GM20000 (cell line): ENCODE results near the gene TRAF3.

Source experiments
- DNase-seq: peaks from one replicate; pipeline ENCODE4 v3.0.0; 2012; ENCODE audit warnings: low spot score
- CTCF ChIP-seq: IDR thresholded peaks from 2 replicates; pipeline ENCODE4 v1.5.1; 2012; ENCODE audit warnings: mild to moderate bottlenecking, control low read depth; ENCODE audit errors: extremely low read depth, missing control alignments

Gene TRAF3

GRCh38 chr14:102805371-102805891 lies 28.2 kb downstream of the TRAF3 start:
- no peak for DNase-seq
- TF ChIP-seq CTCF, result no peak

- DNase-seq, result no peak
- TF ChIP-seq CTCF, result no peak
These were observed 28.7 kb downstream of the TRAF3 start for GRCh38 chr14:102805941-102806340.

- TF ChIP-seq CTCF, result no peak
- no peak for DNase-seq
These were observed 29.2 kb downstream of the TRAF3 start for GRCh38 chr14:102806447-102806846.

GRCh38 chr14:102807013-102807406 lies 29.8 kb downstream of the TRAF3 start:
- TF ChIP-seq CTCF, result no peak
- no peak for DNase-seq

- no peak for TF ChIP-seq CTCF
- no peak for DNase-seq
These were observed 32.6 kb downstream of the TRAF3 start for GRCh38 chr14:102809870-102810269.

GRCh38 chr14:102810523-102810922 lies 33.3 kb downstream of the TRAF3 start:
- DNase-seq, result no peak

More at GRCh38 chr14:102810523-102810922, 33.3 kb downstream of the TRAF3 start:
- TF ChIP-seq CTCF, result no peak
